ENCODE results near the gene CPSF4. TPM values are rescaled to one million over a fixed set of nuclear protein-coding genes. Genes with fewer than 3 reads are reported as not detected.

The CPSF4 gene
- total RNA-seq, 1 donor from 2014 or later: 16.3 TPM

- no peak for DNase-seq (ENCODE audit: low read depth in 2 of 2)
Measured at GRCh38 chr7:99448855-99449254, 10.1 kb downstream of the CPSF4 start.

- DNase-seq (ENCODE audit: low read depth in 2 of 2): no peak
Measured at GRCh38 chr7:99449326-99449725, 10.6 kb downstream of the CPSF4 start.

- DNase-seq (ENCODE audit: low read depth in 2 of 2): no peak
Measured at GRCh38 chr7:99451936-99452335, 13.2 kb downstream of the CPSF4 start.

GRCh38 chr7:99452541-99452940 is 13.8 kb downstream of the CPSF4 start:
- no peak for DNase-seq (ENCODE audit: low read depth in 2 of 2)

- DNase-seq (ENCODE audit: low read depth in 2 of 2): no peak
Measured at GRCh38 chr7:99453105-99453504, 14.4 kb downstream of the CPSF4 start.

- no peak for DNase-seq (ENCODE audit: low read depth in 2 of 2)
Measured at GRCh38 chr7:99455874-99456273, 17.1 kb downstream of the CPSF4 start.

GRCh38 chr7:99456288-99456687 is 17.5 kb downstream of the CPSF4 start:
- no peak for DNase-seq (ENCODE audit: low read depth in 2 of 2)

GRCh38 chr7:99457050-99457649 is 18.4 kb downstream of the CPSF4 start:
- no peak for DNase-seq (ENCODE audit: low read depth in 2 of 2)

- DNase-seq (ENCODE audit: low read depth in 2 of 2): no peak
Measured at GRCh38 chr7:99457650-99458493, 19.1 kb downstream of the CPSF4 start.

- peak; percentile 33 to 37 for DNase-seq (ENCODE audit: low read depth in 2 of 2)
Measured at GRCh38 chr7:99459087-99459486, 20.3 kb downstream of the CPSF4 start.

GRCh38 chr7:99460651-99461050 is 21.9 kb downstream of the CPSF4 start:
- no peak for DNase-seq (ENCODE audit: low read depth in 2 of 2)

GRCh38 chr7:99461221-99461620 is 22.5 kb downstream of the CPSF4 start:
- DNase-seq (ENCODE audit: low read depth in 2 of 2): no peak

GRCh38 chr7:99465421-99465768 is 26.7 kb downstream of the CPSF4 start:
- no peak for DNase-seq (ENCODE audit: low read depth in 2 of 2)

GRCh38 chr7:99468336-99468918 is 29.7 kb downstream of the CPSF4 start:
- DNase-seq (ENCODE audit: low read depth in 2 of 2): no peak

GRCh38 chr7:99469381-99470065 is 30.8 kb downstream of the CPSF4 start:
- DNase-seq (ENCODE audit: low read depth in 2 of 2): peak in 1 of 2 donors; percentile 21

- DNase-seq (ENCODE audit: low read depth in 2 of 2): peak; percentile 98
Measured at GRCh38 chr7:99472561-99473314, 34.0 kb downstream of the CPSF4 start, which contains the start of gene ZNF789. ZNF789 (plus strand) TSS chr7:99472890; CDS start chr7:99476457, 3,567 bp downstream.

GRCh38 chr7:99473315-99473596 is 34.5 kb downstream of the CPSF4 start:
- DNase-seq (ENCODE audit: low read depth in 2 of 2): peak; percentile 75 to 82

GRCh38 chr7:99476107-99476506 is 37.4 kb downstream of the CPSF4 start:
- no peak for DNase-seq (ENCODE audit: low read depth in 2 of 2)

GRCh38 chr7:99478464-99479440 is 40.0 kb downstream of the CPSF4 start:
- peak in 1 of 2 donors; percentile 46 for DNase-seq (ENCODE audit: low read depth in 2 of 2)

- DNase-seq (ENCODE audit: low read depth in 2 of 2): no peak
Measured at GRCh38 chr7:99485094-99485493, 46.4 kb downstream of the CPSF4 start.
